GM23338 (cell line): ENCODE measurements around the gene SOHLH1. TPM values are rescaled to one million over a fixed set of nuclear protein-coding genes. Genes with fewer than 3 reads are reported as not detected.

Experiments
- ATAC-seq: fragments of 200-7000 bp; cut with Tn5 transposase; 3 replicates; pipeline ENCODE4 v1.9.1; 2020
- DNase-seq: peaks from one replicate; pipeline ENCODE4 v3.0.0-alpha.2; 2015; ENCODE audit warnings: low spot score
- H2AFZ ChIP-seq: fragments of 200-600 bp; sonication (generic); 2 replicates; pipeline ENCODE4 v1.8.0; 2016; ENCODE audit warnings: antibody characterized with exemption, mild to moderate bottlenecking, moderate library complexity
- H3F3A ChIP-seq: fragments of 200-600 bp; sonication (generic); replicated peaks from 2 replicates; pipeline ENCODE4 v1.8.0; 2017; ENCODE audit warnings: antibody characterized with exemption, mixed run types, low read depth
- H3K27ac ChIP-seq: fragments of 200-600 bp; sonication (generic); 2 replicates; pipeline ENCODE4 v1.6.1; 2016; ENCODE audit warnings: low read depth
- H3K27me3 ChIP-seq: fragments of 200-600 bp; sonication (generic); 2 replicates; pipeline ENCODE4 v1.8.0; 2016; ENCODE audit warnings: mild to moderate bottlenecking, mixed run types, moderate library complexity; ENCODE audit not compliant: insufficient read depth
- H3K36me3 ChIP-seq: fragments of 200-600 bp; sonication (generic); 2 replicates; pipeline ENCODE4 v1.8.0; 2016; ENCODE audit warnings: mild to moderate bottlenecking; ENCODE audit not compliant: insufficient read depth
- H3K4me1 ChIP-seq: fragments of 200-600 bp; sonication (generic); 2 replicates; pipeline ENCODE4 v1.8.0; 2016; ENCODE audit warnings: mild to moderate bottlenecking, moderate library complexity; ENCODE audit not compliant: insufficient read depth
- H3K4me2 ChIP-seq: fragments of 200-600 bp; sonication (generic); 2 replicates; pipeline ENCODE4 v1.7.1; 2017; ENCODE audit warnings: mixed run types
- H3K4me3 ChIP-seq: fragments of 200-600 bp; sonication (generic); 2 replicates; pipeline ENCODE4 v1.6.1; 2016; ENCODE audit warnings: mixed run types
- H3K79me2 ChIP-seq: fragments of 200-600 bp; sonication (generic); replicated peaks from 2 replicates; pipeline ENCODE4 v1.8.0; 2017; ENCODE audit warnings: mild to moderate bottlenecking; ENCODE audit not compliant: insufficient read depth
- H3K9me2 ChIP-seq: fragments of 200-600 bp; sonication (generic); 2 replicates; pipeline ENCODE4 v1.8.0; 2017; ENCODE audit not compliant: insufficient read depth
- H4K20me1 ChIP-seq: fragments of 200-600 bp; sonication (generic); replicated peaks from 2 replicates; pipeline ENCODE4 v1.8.0; 2017; ENCODE audit warnings: mild to moderate bottlenecking; ENCODE audit not compliant: insufficient read depth
- H3K27ac Mint-ChIP-seq: 2 replicates; pipeline ENCODE4 v1.8.0; 2020; ENCODE audit warnings: inconsistent platforms, mild to moderate bottlenecking, moderate library complexity, mixed read lengths
- H3K27me3 Mint-ChIP-seq: 3 replicates; pipeline ENCODE4 v1.8.0; 2022; ENCODE audit warnings: low read depth, mild to moderate bottlenecking, moderate library complexity, mixed read lengths, inconsistent platforms; ENCODE audit not compliant: insufficient read depth, poor library complexity
- H3K36me3 Mint-ChIP-seq: 3 replicates; pipeline ENCODE4 v1.8.0; 2021; ENCODE audit warnings: low read depth, mild to moderate bottlenecking, inconsistent platforms, moderate library complexity, mixed read lengths
- H3K4me1 Mint-ChIP-seq: 3 replicates; pipeline ENCODE4 v1.8.0; 2020; ENCODE audit warnings: mild to moderate bottlenecking, inconsistent platforms, mixed read lengths
- H3K4me3 Mint-ChIP-seq: 3 replicates; pipeline ENCODE4 v1.8.0; 2021; ENCODE audit warnings: moderate library complexity, mild to moderate bottlenecking, inconsistent platforms, mixed read lengths
- H3K9me3 Mint-ChIP-seq: 3 replicates; pipeline ENCODE4 v1.8.0; 2020; ENCODE audit warnings: moderate library complexity, mild to moderate bottlenecking, inconsistent platforms, mixed read lengths
- CREB1 ChIP-seq: fragments of 250-450 bp; sonication (Bioruptor Pico); IDR thresholded peaks from 2 replicates; pipeline ENCODE4 v1.5.0; 2020; ENCODE audit warnings: low read depth, mild to moderate bottlenecking, moderate library complexity
- CTCF ChIP-seq, 2 experiments: fragments of 200-600 bp in 1 of 2; sonication (generic) in 1 of 2; conservative IDR thresholded peaks; 2 replicates each; pipeline versions ENCODE4 v1.5.1 to v1.6.1; 2016 to 2017; ENCODE audit warnings: antibody characterized with exemption in 2 of 2, low read depth in 2 of 2, mild to moderate bottlenecking in 2 of 2, moderate library complexity in 1 of 2
- ETS1 ChIP-seq: IDR thresholded peaks from 2 replicates; pipeline ENCODE4 v1.6.1; 2016; ENCODE audit warnings: antibody characterized with exemption
- EZH2 ChIP-seq: fragments of 200-600 bp; sonication (generic); IDR thresholded peaks from one replicate; pipeline ENCODE4 v1.8.0; 2017; ENCODE audit warnings: antibody characterized with exemption, mild to moderate bottlenecking, low read depth; ENCODE audit not compliant: unreplicated experiment
- EZH2phosphoT487 ChIP-seq: fragments of 200-600 bp; sonication (generic); IDR thresholded peaks from one replicate; pipeline ENCODE4 v1.8.1; 2018; ENCODE audit warnings: antibody characterized with exemption; ENCODE audit not compliant: unreplicated experiment
- JUNB ChIP-seq: IDR thresholded peaks from one replicate; pipeline ENCODE4 v1.6.1; 2016; ENCODE audit warnings: antibody characterized with exemption; ENCODE audit not compliant: unreplicated experiment
- NANOG ChIP-seq: IDR thresholded peaks from 2 replicates; pipeline ENCODE4 v1.6.1; 2016; ENCODE audit warnings: antibody characterized with exemption, borderline replicate concordance
- POLR2AphosphoS5 ChIP-seq: IDR thresholded peaks from 2 replicates; pipeline ENCODE4 v1.6.1; 2016; ENCODE audit warnings: antibody characterized with exemption, low read depth
- STAT1 ChIP-seq: IDR thresholded peaks from one replicate; pipeline ENCODE4 v1.6.1; 2016; ENCODE audit warnings: antibody characterized with exemption; ENCODE audit not compliant: unreplicated experiment
- ZNF114 ChIP-seq: fragments of 250-450 bp; sonication (Bioruptor Pico); IDR thresholded peaks from 2 replicates; pipeline ENCODE4 v1.5.0; 2020; ENCODE audit warnings: mild to moderate bottlenecking, moderate library complexity
- ZNF331 ChIP-seq: fragments of 250-450 bp; sonication (Bioruptor Pico); IDR thresholded peaks from 2 replicates; pipeline ENCODE4 v1.5.0; 2020; ENCODE audit warnings: low read depth, mild to moderate bottlenecking, moderate library complexity
- ZNF462 ChIP-seq: fragments of 250-450 bp; sonication (Bioruptor Pico); IDR thresholded peaks from 2 replicates; pipeline ENCODE4 v1.5.0; 2020; ENCODE audit warnings: mild to moderate bottlenecking, moderate library complexity
- polyA plus RNA-seq: library from polyadenylated mRNA; unstranded; fragments of >200 nt; fragmentation: Nextera tagmentation; extraction: Ambion mirVana; gene quantifications from 2 replicates; pipeline ENCODE4 v1.2.1, GENCODE V29; 2016
- total RNA-seq: library from RNA; depleted of rRNA; stranded (reverse); fragments of >200 nt; shearing (Covaris generic); gene quantifications from 2 replicates; pipeline ENCODE4 v1.2.3, GENCODE V29; 2014
- TF ChIP-seq, protein P1 (sequence below): IDR thresholded peaks from one replicate; pipeline ENCODE4 v1.6.1; 2018; ENCODE audit warnings: antibody characterized with exemption; ENCODE audit not compliant: unreplicated experiment

Gene SOHLH1
- total and polyA plus RNA-seq, 2 experiments from 2014 or later = 0.21 TPM; not detected in 1

DNA sequence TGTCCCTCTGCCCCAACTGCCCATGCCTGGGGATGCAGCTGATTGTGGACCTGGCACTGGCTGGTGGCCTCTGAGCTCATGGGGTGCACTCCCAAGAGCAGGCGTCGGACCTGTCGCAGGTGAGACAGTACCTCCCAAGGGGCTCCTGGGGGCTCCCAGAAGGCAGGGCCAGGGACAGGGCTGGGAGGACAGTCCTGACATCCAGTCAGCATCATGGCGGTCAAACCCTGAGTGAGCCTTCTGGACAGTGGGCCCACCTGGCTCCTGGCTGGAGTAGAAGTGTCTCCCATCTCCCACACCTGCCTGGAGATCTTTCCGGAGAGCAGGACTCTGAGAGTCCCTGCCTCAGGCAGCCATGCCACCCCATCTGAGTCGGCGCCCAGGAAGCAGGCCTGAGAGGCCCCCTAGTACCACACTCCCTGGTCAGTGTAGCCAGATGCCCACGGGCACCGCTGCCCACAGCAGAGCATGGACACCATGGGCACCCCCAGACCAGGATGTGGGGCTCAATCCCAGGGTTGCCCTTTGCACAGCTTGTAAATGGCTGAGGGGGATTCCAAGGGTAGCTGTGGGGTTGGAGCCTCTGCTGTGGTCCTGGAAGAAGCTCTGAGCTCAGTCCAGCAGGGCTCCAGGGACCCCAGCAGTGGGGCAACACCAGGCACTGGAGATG lies 29.5 kb downstream of the SOHLH1 start:
- Histone ChIP-seq H3K4me2 (no peak overlapping the region), H3K79me2 (no peaks in the 10 kb centered on the region), H3K4me3 (no peak overlapping the region), H3K27me3 (no peaks in the 10 kb centered on the region), H3K9me2 (no peaks in the 10 kb centered on the region; the same call in 1 of the 2 replicates), H3F3A (no peaks in the 10 kb centered on the region), H3K27ac (no peak overlapping the region), H2AFZ (no peak overlapping the region), H4K20me1 (no peaks in the 10 kb centered on the region), H3K4me1 (no peaks in the 10 kb centered on the region), H3K36me3 (no peaks in the 10 kb centered on the region)
- H3K36me3 Mint-ChIP-seq = peaks cover 8% of the 10 kb centered on the region
- H3K9me3 Mint-ChIP-seq = peaks cover 14% of the 10 kb centered on the region
- no peak for DNase-seq
- H3K4me1 Mint-ChIP-seq = no peaks in the 10 kb centered on the region; the same call in 2 of the 3 replicates
- no peak for ATAC-seq
- peaks cover 3% of the 10 kb centered on the region for H3K27me3 Mint-ChIP-seq
- H3K4me3 Mint-ChIP-seq = no peak overlapping the region
- no peak for TF ChIP-seq ZNF114 (CRISPR knock-in tag)
- TF ChIP-seq CREB1 (CRISPR knock-in tag) = no peak
- TF ChIP-seq, protein P1, sequence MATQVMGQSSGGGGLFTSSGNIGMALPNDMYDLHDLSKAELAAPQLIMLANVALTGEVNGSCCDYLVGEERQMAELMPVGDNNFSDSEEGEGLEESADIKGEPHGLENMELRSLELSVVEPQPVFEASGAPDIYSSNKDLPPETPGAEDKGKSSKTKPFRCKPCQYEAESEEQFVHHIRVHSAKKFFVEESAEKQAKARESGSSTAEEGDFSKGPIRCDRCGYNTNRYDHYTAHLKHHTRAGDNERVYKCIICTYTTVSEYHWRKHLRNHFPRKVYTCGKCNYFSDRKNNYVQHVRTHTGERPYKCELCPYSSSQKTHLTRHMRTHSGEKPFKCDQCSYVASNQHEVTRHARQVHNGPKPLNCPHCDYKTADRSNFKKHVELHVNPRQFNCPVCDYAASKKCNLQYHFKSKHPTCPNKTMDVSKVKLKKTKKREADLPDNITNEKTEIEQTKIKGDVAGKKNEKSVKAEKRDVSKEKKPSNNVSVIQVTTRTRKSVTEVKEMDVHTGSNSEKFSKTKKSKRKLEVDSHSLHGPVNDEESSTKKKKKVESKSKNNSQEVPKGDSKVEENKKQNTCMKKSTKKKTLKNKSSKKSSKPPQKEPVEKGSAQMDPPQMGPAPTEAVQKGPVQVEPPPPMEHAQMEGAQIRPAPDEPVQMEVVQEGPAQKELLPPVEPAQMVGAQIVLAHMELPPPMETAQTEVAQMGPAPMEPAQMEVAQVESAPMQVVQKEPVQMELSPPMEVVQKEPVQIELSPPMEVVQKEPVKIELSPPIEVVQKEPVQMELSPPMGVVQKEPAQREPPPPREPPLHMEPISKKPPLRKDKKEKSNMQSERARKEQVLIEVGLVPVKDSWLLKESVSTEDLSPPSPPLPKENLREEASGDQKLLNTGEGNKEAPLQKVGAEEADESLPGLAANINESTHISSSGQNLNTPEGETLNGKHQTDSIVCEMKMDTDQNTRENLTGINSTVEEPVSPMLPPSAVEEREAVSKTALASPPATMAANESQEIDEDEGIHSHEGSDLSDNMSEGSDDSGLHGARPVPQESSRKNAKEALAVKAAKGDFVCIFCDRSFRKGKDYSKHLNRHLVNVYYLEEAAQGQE = no peak
- TF ChIP-seq NANOG = no peak
- TF ChIP-seq ETS1 = no peak
- TF ChIP-seq STAT1 = no peak
- TF ChIP-seq ZNF462 (CRISPR knock-in tag) = no peak
- no peak for TF ChIP-seq ZNF331
- no peak for TF ChIP-seq EZH2
- TF ChIP-seq POLR2AphosphoS5 = no peak
- no peak for TF ChIP-seq CTCF (conservative IDR thresholded peaks at IDR 0.05; ENCODE audit: low read depth in 2 of 2)
- TF ChIP-seq EZH2phosphoT487 = no peak
- no peak for TF ChIP-seq JUNB
- H3K27ac Mint-ChIP-seq = no peak overlapping the region
